8988T (cell line): ENCODE data around the gene ANK2.
"Not testable (repeated sequence)": the region's sequence is repeated elsewhere in the genome, so short reads cannot be mapped to it uniquely, and the experiment has no call there.

Source experiments
- DNase-seq: peaks from one replicate; pipeline ENCODE4 v3.0.0; 2011

The ANK2 gene

GRCh38 chr4:113154281-113154680 lies 104.8 kb downstream of the ANK2 start:
- no peak for DNase-seq

GRCh38 chr4:113157086-113157857 lies 107.8 kb downstream of the ANK2 start:
- DNase-seq = no peak

GRCh38 chr4:113159942-113160545 lies 110.6 kb downstream of the ANK2 start:
- no peak for DNase-seq

- DNase-seq = no peak
Observed at GRCh38 chr4:113160548-113160947, 111.1 kb downstream of the ANK2 start.

- DNase-seq = no peak
Observed at GRCh38 chr4:113162089-113162488, 112.6 kb downstream of the ANK2 start.

GRCh38 chr4:113169368-113169767 lies 119.9 kb downstream of the ANK2 start:
- DNase-seq = no peak

GRCh38 chr4:113170115-113170804 lies 120.8 kb downstream of the ANK2 start:
- DNase-seq = no peak

GRCh38 chr4:113170805-113171468 lies 121.5 kb downstream of the ANK2 start:
- DNase-seq = no peak

GRCh38 chr4:113173126-113173792 lies 123.8 kb downstream of the ANK2 start:
- no peak for DNase-seq

GRCh38 chr4:113173793-113174264 lies 124.4 kb downstream of the ANK2 start:
- no peak for DNase-seq

GRCh38 chr4:113179091-113179490 lies 129.6 kb downstream of the ANK2 start:
- DNase-seq = no peak

- DNase-seq = no peak
Observed at GRCh38 chr4:113179996-113180395, 130.5 kb downstream of the ANK2 start.

GRCh38 chr4:113181289-113182007 lies 132.0 kb downstream of the ANK2 start:
- DNase-seq = no peak

GRCh38 chr4:113183032-113183605 lies 133.7 kb downstream of the ANK2 start:
- DNase-seq = no peak

- DNase-seq = not testable (repeated sequence)
Observed at GRCh38 chr4:113186220-113186619, 136.8 kb downstream of the ANK2 start.

- no peak for DNase-seq
Observed at GRCh38 chr4:113186913-113187312, 137.5 kb downstream of the ANK2 start.

- DNase-seq = no peak
Observed at GRCh38 chr4:113187358-113187757, 137.9 kb downstream of the ANK2 start.

- DNase-seq = no peak
Observed at GRCh38 chr4:113189546-113189945, 140.1 kb downstream of the ANK2 start.

GRCh38 chr4:113209153-113209552 lies 159.7 kb downstream of the ANK2 start:
- no peak for DNase-seq

- DNase-seq = no peak
Observed at GRCh38 chr4:113209652-113210320, 160.3 kb downstream of the ANK2 start.

GRCh38 chr4:113212613-113213012 lies 163.2 kb downstream of the ANK2 start:
- no peak for DNase-seq
